NCI-H748 treated with DMSO at 0.1 percent for 48 hours (cell line): ENCODE data around the gene MYO5B.

Source experiments
- DNase-seq: peaks from one replicate; lab custom pipeline; 2025; lab: John Stamatoyannopoulos, UW

MYO5B gene

DNA sequence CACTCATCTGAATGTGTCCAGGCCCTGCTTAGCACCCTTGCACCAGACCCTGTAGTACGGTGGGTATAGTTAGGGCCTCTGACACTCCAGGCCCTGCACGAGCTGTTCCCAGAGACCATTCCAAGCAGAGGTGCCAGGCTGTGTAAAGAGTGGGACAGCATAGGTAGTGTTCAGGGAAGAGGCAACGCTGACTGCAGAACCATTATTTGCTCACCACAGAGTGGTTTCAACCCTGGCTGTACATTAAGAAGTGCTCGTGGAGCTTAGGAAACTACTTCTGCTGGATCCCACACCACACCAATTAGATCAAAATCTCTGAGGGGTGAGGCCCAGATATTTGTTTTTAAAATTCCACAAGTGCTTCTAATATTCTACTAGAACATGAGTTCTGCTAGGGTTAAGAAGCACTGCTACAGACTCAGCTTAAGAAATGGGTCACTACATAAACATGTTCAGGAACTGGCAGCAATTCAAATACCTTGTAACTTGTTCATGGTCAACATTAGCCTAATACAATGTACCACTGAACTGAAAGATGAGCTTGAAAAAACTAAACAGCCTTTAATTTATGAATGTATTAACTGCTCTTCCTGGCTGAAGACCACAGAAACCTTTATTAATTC, 183.0 kb downstream of the MYO5B start:
- DNase-seq, result no peak

DNA sequence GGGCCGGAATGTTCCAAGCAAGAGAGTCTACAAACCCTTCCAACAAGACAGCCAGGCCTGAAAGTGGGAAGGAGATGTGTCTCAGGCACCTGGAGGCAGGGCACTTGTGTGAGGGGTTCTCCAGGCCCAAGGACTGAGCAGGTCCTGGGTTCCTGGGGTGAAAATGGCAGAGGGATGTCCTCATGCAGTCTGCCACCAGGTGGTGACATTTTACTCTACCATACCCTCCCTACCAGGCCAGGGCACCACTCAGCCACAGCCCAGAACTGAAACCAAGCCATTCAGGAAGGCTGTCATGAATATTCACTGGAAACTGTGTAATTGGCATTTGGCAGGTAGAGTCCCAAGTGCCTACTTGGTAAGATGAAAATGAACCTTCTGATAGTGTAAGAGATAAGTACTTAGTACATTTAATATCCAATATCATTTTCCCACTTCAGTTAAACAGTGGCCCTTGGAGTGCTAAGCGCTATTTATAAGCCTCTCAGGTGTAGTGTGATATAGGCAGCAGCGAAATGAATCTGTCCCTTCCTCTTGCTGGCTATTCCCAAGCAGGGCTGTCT, 185.1 kb downstream of the MYO5B start:
- DNase-seq, result peak; percentile 61

DNA sequence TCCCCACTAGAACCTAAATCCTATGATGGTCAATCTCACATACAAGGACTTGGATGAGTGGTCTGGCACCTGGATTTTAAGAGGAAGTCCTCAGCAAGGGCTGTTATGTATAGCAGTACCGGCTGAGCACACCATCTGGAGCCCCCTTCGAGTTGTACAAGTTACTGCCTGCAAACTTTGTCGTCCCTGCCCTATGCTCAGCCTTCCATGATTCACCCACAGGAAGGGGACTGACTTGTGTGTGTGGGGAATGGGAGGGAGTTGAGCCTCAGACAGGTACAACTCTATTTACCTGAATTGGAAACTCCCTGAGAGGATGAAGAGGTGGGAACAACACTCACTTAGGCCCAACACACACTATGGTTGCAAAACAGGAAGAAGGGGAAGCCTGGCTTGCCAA, 186.6 kb downstream of the MYO5B start:
- DNase-seq, result no peak

DNA sequence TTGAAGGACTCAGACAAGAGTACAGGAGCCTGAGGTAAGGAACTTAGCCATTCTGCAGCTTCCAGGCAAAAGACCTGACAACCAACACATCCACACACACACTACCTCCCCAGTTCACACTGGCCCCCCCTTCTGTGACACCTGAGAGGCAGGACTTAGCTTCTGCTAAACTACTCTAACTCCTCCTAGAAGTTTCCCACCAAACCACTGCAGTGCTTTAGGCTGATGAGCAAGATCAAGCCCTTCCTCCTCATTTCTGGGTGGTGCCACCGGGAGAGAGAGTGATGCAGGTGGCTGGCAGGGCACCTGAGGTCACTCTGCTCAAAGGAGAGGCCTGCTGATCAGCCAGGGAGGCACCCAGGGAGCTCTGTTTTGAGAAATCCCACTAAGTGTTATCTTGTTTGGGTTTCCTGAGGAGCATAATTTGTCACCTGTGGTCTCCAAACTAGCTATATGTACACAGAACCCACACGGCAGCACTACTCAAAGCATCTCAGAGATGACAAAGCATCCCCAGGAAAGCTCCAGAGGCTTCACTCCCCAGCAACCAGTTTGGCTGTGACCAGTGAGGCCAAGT, 188.4 kb downstream of the MYO5B start:
- DNase-seq, result no peak

DNA sequence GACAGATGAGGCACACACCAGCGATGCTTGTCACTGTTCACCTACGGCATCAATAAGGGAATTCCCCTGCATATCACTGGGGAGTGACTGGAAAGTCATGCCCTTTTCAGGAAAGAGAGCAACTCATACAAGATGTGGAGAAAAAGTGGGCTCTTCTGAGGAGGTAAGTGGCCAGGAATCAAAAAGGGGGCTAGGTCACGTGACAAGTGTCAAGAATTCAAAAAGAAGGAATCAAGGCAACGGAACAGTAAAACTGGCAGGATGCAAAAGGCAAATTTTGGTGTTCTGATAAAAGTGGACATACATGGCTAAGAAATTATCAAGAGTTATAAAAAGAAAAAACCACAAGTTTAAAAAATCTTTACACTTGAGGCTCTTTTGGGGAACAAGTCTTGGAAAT, 190.9 kb downstream of the MYO5B start:
- DNase-seq, result no peak

DNA sequence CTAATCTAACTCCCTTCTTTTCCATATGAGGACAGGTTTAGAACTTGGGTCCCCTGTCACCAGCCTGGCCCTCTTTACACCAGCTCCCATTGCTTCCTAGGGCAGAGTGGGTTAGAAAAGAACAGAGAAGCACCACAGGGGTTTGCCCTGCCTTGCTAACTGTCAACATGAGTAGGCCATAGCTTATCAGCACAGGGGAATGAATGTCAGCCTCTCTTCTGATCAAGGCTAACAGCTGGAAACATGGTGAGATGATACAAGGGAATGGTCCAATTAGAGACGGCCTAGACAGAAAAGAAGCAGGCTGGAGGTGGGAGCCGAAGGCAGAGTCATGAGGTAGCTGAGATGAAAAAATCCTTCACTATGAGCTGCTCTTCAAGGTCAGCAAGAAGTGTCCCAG, 192.2 kb downstream of the MYO5B start:
- DNase-seq, result no peak

DNA sequence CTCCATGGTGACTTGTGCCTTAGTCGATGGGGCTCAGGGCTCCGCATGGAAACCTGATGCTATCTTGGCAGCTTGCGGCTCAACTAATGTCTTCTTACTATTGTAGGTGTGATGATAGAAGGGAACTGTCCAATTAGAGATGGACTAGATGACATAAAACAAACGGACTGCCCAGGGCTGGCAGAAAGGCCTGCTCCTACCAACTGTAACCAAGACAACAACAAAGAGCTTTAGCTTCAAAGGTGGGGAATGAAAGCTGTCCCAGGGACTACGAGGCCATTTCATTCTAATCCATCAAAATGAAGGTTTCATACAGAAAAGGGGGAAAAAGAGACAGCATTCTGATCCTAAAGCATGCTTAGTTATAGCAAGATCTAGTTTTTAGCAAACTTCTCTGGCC, 194.7 kb downstream of the MYO5B start:
- DNase-seq, result no peak

DNA sequence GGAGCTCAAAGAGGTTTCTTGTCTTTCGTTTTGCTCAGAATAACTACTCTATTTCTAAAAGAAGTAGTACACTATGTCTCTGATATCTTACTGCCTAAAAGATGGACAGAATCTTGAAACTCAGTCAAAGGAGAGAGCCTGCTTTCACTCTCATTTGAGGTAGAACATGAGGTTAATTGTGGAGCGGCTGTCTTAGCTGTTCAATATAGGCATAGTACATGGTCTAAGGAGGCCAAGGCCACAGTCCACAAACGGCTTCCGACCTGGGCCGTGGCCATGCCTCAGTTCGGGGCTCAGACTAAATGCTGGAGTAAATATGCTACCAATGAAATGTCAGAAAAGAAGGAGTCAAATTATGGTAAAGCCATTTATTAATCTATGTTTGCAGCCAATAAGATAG, 195.8 kb downstream of the MYO5B start:
- no peak for DNase-seq

DNA sequence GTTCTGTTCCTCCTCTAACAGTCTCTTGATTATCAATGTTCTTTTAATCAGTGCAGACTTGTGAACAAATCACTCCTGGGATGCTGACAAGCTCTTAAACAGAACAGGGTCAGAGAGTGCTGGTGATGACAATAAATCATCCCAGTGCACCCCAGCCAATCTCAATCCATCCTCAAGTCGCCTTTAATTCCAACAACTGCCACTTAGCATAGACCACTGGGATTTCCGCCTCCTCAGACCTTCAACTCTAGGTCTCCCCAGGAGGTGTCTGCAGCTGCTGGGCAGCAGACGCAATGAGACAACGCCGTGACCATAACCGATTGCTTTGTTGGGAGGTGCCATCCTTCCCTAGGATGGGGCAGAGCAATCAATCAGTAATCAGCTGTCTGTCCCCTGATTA, 197.4 kb downstream of the MYO5B start:
- no peak for DNase-seq

DNA sequence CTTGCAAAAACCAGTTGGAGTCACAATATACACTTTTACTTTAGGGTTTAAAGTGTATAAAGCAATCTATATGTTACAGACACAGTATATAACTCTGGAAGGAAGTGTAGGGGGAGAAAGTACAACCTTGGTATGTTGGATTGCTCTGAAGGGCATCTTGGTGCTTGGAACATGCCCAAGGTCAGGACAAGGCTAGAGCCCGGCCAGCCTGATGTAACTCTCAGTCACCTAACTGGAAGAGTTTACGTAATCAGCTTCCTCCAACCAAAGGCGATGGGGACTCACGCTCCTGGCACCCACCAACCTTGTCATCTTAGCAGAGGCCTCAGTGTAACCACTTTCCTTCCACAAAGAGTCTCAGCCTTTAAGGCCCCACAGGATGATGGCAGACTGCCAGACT, 200.5 kb downstream of the MYO5B start:
- DNase-seq, result no peak

DNA sequence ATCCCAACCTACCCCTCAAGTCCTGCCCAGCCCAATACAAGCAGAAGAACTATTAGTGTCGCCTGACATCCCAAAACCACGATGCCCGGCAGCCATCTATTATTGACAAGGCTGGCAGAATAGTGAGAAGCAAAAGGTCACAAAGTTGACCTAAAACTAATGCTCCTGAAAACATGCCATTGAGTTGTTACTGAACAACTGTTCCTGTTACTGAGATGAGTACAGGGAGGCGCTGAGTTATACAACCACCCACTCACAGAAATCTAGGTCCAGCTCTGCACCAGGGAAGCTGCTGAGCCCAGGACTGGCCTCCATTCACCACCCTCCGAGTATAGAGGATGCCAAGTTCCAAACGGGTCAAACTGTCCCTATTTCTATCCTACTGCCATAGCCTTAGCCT, 201.6 kb downstream of the MYO5B start:
- no peak for DNase-seq

DNA sequence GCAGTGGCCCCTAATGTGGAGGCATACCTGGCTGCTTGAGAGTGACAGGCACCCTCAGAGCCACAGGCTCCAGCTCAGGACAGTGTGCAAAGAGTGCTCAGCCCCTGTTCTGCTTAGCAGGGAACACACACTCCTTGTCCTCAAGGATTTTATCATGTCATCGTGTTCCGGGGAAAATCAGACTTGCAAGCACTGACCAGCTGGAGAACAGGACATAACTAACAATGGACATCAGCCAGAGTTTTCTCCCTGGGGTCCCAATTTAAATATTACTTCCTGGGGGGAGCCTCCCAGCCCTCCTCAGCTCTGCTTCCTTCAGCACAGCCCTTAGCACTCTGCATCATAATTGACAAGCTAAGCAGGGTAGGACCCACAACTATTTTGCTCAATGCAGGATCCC, 206.2 kb downstream of the MYO5B start:
- no peak for DNase-seq

DNA sequence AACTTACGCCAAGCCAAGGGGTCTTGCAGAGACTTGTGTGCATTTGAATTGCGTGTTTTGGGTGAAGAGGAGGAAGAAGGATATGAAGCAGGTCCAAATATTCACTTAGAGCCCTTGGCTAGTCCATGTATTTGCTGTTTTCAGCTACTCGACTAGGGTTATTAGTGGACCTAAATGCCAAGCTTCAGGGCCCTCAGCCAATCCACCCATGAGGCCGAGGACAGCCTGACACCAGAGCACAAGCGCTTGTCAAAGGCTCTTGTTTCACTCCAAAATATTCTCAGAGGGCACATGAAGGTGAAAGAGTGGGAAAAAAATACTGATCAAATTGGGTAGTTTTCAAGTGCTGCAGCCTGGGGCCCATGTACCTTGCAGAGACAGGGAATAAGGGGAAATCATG, 206.8 kb downstream of the MYO5B start:
- no peak for DNase-seq

DNA sequence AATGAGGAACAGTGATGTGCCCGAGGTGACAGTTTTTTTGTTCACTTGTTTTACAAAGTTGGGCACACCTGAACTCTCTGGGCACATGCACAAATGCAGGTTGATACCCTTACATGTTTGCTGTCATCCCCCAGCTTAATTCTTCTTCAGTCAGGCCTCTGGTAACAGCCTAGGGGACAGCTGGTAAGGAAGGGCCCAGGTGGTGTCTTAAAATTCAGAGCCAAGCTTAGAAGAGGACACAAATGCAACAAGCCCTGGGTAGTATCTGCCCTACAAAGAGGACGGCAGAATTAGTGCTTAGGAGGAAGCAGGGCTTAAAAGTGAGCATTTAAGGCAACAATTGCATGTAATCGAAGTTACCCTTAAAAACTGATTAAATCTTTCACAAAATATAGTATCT, 209.7 kb downstream of the MYO5B start:
- no peak for DNase-seq

DNA sequence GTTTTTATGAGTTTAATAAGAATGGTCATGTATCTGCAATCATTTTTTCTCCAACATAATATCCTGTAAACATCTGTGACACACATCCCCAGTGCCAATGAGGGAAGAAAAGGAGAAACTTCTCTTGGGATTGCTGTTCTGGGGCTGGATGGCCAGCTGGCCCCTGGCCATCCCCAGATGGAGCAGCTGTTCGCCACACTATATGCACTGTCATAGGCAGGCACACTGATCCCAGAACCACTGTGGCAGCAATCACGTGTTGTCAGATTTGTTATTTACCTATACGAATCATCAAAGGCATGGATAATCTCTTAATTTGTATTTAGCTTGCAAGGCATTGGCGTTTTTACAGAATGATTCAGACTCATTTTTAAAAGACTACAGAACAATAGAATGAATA, 214.1 kb downstream of the MYO5B start:
- no peak for DNase-seq

DNA sequence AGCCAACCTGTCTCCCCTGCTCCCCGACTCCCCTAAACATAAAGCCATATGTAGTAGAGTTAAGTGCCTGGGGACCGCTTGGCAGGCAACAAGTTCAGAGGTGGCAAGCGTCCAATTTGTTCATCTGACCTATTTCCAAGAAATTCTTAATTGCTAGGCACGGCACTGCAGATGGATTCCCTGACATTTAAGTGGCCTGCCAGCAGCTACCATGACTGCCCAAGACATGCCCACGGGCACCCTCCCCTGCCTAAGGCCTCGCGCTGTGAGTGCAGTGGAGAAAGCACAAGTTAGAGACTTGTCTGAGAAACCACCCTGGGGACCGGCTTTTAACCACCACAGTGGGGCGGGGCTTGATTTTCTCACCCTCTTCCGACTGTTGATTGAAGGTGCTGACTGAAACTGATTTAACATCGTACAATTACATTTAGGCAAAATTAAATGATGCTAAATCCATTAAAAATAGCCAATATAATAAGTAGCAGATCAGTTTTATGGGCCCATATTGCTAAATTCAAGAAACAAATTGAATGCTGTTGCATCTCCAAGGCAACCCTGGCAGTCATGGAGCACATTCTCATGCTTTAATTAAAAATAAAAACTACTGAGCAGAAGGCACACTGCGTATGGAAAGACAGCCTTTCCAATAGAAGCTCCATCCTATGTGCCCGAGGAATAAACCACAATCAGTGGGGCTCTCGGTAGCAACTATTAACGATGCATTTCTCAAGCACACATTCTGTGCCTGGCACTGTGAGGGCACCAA, 218.0 kb downstream of the MYO5B start:
- DNase-seq, result no peak

DNA sequence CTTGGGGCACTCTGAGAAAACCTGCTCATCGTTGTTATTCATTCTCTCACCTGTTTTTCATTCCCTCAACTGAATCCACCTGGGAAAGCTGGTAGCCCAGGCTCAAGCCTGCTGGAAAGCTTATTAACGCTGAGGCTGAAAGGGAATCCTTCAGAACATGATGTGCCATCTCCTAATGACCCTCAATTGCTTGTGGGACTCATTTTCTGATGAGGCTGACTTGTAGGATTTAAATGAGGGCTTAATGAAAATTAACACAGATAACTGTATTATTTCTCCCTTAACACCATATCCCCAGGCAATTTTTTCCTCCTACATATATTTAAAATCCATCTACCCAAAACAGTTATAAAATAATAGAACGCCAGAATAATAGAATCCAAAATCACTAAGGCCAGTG, 218.9 kb downstream of the MYO5B start:
- DNase-seq, result no peak

DNA sequence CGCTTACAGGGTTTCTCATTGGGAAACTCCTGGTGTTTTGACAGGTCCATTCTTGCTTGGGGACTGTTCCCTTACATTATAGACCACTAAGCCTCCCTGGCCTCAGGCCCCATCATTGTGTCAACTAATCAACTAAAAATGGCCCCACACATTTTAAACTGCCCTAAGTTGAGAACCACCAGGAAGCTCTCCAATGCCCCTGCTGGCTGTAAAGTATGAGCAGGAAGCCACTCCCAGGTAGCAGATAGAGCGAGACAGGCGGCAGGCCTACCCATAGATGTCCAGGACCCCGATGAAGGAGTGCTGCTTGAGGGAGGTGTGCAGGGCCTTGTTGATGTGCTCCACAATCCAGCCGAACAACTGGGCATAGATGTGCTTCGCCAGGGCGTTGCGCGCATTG, 220.9 kb downstream of the MYO5B start:
- DNase-seq, result no peak

DNA sequence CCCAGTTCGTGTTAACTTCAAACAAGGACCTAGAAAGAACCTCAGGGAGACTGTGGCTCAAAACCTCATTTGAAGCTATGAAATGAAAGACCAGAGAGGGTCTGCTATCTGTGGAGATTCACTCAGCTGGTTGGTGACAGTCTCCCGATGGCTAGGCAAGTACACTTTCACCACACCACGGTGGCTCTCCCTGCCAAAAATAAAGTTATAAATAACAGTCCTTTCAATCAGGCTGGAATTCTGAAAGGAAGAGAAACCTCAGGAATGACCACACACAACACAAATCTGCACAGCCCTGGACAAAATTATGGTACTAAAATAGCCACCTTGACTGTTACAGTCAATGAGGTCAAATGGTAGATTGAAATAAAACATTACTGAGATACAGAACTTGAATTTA, 221.4 kb downstream of the MYO5B start:
- DNase-seq, result no peak

DNA sequence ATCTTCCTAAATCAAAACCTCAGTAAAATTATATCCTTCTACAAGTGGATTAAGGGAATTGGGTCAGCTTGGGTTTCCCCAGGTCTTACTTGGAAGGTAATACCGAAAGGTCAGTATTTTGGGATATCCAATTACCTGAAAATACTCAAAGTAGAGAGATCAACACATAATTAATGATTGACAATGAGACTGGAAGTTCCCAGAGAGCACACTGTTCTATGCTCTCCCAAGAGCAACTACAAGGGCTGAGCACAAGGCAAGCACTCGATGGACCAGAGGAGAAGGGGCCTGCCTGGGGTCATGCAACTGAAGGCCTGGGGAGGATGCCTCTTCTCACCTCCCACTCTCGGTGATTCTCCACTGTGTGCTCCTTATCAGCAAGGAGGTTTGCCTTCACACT, 222.4 kb downstream of the MYO5B start:
- DNase-seq, result no peak

DNA sequence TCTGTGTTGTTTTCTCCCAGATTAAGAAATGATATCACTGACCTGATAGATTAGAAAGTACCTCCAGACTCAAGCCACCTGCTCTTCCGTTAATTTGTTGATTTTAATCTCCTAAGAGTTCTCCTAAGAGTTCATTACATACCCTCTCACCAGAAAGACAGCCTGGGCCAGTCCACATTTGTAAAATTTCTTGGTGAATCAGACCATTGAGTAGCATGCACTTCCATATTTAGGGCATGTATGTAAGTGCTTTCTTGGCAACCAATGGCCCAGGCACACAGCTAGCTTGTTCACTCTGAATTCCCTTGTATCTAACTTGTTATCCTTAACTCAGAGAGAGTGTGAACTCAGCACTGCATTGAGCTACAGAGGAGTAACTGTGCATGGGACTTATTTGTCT, 223.5 kb downstream of the MYO5B start:
- DNase-seq, result no peak

DNA sequence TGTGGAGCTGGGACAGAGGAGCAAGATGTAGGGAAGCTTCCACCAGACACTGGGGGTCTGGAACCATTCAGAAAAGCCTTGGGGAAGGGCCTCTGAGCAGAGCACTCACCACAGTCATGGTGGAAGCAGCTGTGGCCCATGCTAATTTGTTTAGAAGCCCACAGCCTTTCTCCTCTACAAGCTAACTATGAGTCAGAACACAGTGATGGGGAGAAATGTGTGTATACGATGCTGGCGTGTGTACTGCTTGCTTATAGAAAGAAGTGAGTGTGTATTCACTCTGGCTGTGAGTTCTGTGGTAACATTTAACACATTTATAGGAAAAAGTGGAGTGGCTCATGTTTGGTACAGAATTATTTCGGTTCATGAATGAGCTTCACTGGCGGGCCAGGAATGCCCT, 224.6 kb downstream of the MYO5B start:
- no peak for DNase-seq

DNA sequence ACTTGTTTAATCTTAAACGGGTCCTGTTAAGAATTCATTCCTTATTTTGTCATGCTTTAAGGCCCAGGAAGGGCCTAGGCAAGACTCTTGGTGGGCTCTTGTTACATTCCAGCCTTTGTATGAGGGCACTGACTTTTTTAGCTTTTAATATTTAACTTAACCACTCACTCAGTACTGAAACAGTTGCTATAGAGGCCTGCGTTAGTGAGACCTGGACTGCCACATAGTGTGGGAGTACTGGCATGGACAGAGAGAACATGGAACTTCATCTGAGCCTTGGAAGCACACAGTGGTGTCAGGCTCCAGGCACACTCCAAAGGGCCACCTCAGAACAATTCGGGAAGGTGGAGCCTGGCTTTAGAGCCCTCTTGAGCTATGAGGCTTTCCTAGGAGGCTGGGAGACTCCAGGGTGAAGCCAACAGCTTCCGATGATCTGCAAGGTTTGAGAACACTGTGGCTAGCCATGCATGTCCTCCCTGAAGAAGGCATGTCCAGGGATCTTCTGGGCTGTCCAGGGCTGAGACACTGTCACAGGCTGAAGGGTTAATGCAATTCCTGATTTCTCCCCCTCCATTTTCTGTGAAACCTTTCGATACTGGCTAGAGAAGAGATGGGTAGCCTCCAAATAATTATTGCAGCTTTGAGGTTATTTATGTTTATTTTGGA, 226.2 kb downstream of the MYO5B start:
- no peak for DNase-seq
